ENCODE data around the gene EXTL2. TPM values are rescaled to one million over a fixed set of nuclear protein-coding genes. Genes with fewer than 3 reads are reported as not detected.

Gene EXTL2
- total RNA-seq, 1 experiment from 2014 or later, result 37.9 TPM

- 0 out of 5 replicates have a peak, but pooled peaks cover 0 to 2% of the 10 kb centered on the region in 2 experiments for H3K9me3 Mint-ChIP-seq
These were observed 32.6 kb upstream of the EXTL2 start for GRCh38 chr1:100927276-100927675.

More at GRCh38 chr1:100927276-100927675, 32.6 kb upstream of the EXTL2 start:
- no peak overlapping the region for H3K9ac ChIP-seq (ENCODE audit: extremely low read depth, insufficient read length, low read length)
- H3K23me2 ChIP-seq (ENCODE audit: insufficient read length, low read depth, low read length, poor library complexity, severe bottlenecking), result no peaks in the 10 kb centered on the region
- no peak overlapping the region for H3K14ac ChIP-seq (ENCODE audit: insufficient read depth, low read length)
- H3K27me3 ChIP-seq (ENCODE audit: insufficient read depth, low read length), result no peaks in the 10 kb centered on the region
- no peak overlapping the region for H3K4me3 Mint-ChIP-seq
- H3K27ac ChIP-seq (ENCODE audit: insufficient read length, low read depth, low read length), result no peak overlapping the region
- no peaks in the 10 kb centered on the region for H4K20me1 ChIP-seq (ENCODE audit: control insufficient read depth, insufficient read depth, insufficient read length)
- no peak overlapping the region for H3K23ac ChIP-seq (ENCODE audit: insufficient read length, low read depth, low read length)
- H3K4me2 ChIP-seq (ENCODE audit: insufficient read depth, insufficient read length, low read length), result no peak overlapping the region
- H3K4me1 Mint-ChIP-seq, result no peaks in the 10 kb centered on the region
- H3K79me1 ChIP-seq (ENCODE audit: insufficient read depth, low read depth, low read length, poor library complexity, severe bottlenecking), result no peaks in the 10 kb centered on the region
- peaks cover 14 to 37% (median 27%) of the 10 kb centered on the region in 3 experiments for H3K36me3 Mint-ChIP-seq (ENCODE audit: insufficient read depth in 1 of 3, low read depth in 3 of 3)
- no peak overlapping the region for H2AFZ ChIP-seq (ENCODE audit: low read length)
- no peak overlapping the region for H2BK15ac ChIP-seq (ENCODE audit: low read depth, low read length)
- no peak overlapping the region for H2BK12ac ChIP-seq (ENCODE audit: insufficient read length, low read depth, low read length)
- no peak overlapping the region for H3K56ac ChIP-seq (ENCODE audit: insufficient read length, low read depth, low read length)
- no peak overlapping the region for H3K27ac Mint-ChIP-seq
- H3K18ac ChIP-seq (ENCODE audit: insufficient read length, low read depth, low read length), result no peak overlapping the region
- no peaks in the 10 kb centered on the region for H3K27me3 Mint-ChIP-seq (ENCODE audit: low read depth)
- TF ChIP-seq CTCF (conservative IDR thresholded peaks at IDR 0.05), result no peak
- no peaks in the 10 kb centered on the region for H3K79me2 ChIP-seq (ENCODE audit: insufficient read depth, low read length)
- no peak overlapping the region for H2BK20ac ChIP-seq (ENCODE audit: low read depth, low read length, poor library complexity, severe bottlenecking)
- no peak overlapping the region for H2AK5ac ChIP-seq (ENCODE audit: insufficient read length, low read length)
- no peaks in the 10 kb centered on the region for H3K4me1 ChIP-seq (ENCODE audit: insufficient read depth, low read length)
- no peak overlapping the region for H2BK120ac ChIP-seq (ENCODE audit: low read depth, low read length, poor library complexity, severe bottlenecking)
- H3K9me3 ChIP-seq (ENCODE audit: control insufficient read depth, low read depth, low read length), result no peaks in the 10 kb centered on the region
- no peak overlapping the region for H4K91ac ChIP-seq (ENCODE audit: insufficient read length, low read depth, low read length)
- DNase-seq, result no peak
- no CpG with 5 or more reads among the region's 2 CpGs for WGBS (ENCODE audit: extremely low coverage, insufficient read length, low lambda C conversion rate)
- no peak overlapping the region for H4K5ac ChIP-seq (ENCODE audit: insufficient read length, low read depth, low read length)
- no peak overlapping the region for H4K8ac ChIP-seq (replicated peaks; ENCODE audit: insufficient read length, low read depth, low read length)
- no peak overlapping the region for H3T11ph ChIP-seq (ENCODE audit: low read length)
- H2BK5ac ChIP-seq (ENCODE audit: insufficient read length, low read length), result no peak overlapping the region
- H3K4ac ChIP-seq (ENCODE audit: low read depth, low read length), result no peak overlapping the region
